ENCODE data around the gene ANKRD33. TPM values are rescaled to one million over a fixed set of nuclear protein-coding genes. Genes with fewer than 3 reads are reported as not detected.
A peak's percentile ranks its signal among the peaks of the same experiment; 100 is the strongest.

The ANKRD33 gene
- total and polyA plus RNA-seq, 2 of the 13 experiments (the other 11 are each of a cell fraction or from before 2014, with no cell fraction given), result 0.04 TPM; not detected in 1

DNA sequence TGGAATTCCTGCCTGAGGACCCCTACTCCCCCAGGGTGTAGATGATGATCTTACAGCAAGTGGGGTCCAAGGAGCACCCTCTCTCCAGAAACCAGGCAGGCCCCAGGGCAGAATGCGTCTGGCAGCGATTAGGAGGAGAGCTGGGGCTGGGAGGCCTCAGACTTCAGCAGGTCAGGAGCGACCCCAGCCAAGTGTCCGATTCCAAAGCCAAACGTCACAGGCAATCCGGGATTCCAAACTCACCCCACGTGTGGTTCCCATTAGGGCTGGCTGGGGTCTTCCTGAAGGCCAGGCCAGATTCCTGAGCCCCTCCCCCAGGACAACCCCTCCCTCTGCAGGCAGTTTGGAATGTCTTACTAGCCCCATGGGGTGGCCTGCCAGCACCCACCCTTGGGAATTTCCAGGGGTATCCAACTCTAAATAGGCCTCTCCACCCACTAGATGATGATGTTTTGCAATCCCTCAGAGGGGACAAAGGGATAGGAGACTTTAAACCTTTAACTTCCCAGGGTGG lies 22.1 kb upstream of the ANKRD33 start:
- 0% methylated on average over 3 of the region's 7 CpGs for WGBS (ENCODE audit: low lambda C conversion rate)

DNA sequence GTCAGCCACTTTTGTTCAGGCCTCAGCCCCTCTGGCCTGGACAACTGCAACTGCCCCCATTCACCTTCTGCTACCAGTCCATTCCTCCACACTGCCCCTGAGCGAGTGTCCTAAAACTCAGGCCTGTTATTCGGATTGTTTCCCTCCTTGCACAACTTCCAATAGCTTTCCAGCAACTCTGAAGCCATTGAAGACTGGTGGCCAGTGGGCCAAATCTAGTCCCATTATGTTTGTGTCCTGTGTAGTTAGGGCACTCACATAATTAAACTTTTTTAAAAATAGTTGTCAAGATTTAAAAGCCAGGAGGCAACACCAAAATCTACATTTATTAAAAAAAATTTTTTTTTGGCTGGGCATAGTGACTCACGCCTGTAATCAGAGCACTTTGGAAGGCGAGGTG lies 21.6 kb upstream of the ANKRD33 start:
- Histone ChIP-seq H3K4me1 (ENCODE audit: insufficient read depth, low read length) (peaks cover 63% of the 10 kb centered on the region), H2AFZ (ENCODE audit: low read length) (no peak overlapping the region), H3K9me3 (ENCODE audit: low read length) (no peaks in the 10 kb centered on the region), H3K9ac (ENCODE audit: insufficient read depth, low read depth, low read length) (no peak overlapping the region), H3K27ac (ENCODE audit: extremely low read length, insufficient read depth, low read length) (no peak overlapping the region), H3K27me3 (ENCODE audit: control insufficient read depth in 1 of 2, insufficient read depth in 2 of 2, low read length in 2 of 2) (peaks cover 10 to 40% of the 10 kb centered on the region in 2 experiments; a peak in 4 of 5 replicates), H4K20me1 (ENCODE audit: insufficient read depth, low read length) (no peaks in the 10 kb centered on the region), H3K4me2 (ENCODE audit: low read depth, low read length) (peak overlapping the region; percentile 30; the same call in 1 of the 2 replicates), H3K4me3 (replicated peaks in 1 of 3; ENCODE audit: insufficient read depth in 1 of 3, low read depth in 2 of 3, low read length in 3 of 3) (no peak overlapping the region), H3K79me2 (ENCODE audit: insufficient read depth, low read length) (no peaks in the 10 kb centered on the region), H3K36me3 (replicated peaks in 1 of 2; ENCODE audit: control insufficient read depth in 1 of 2, insufficient read depth in 2 of 2, low read length in 2 of 2) (no peaks in the 10 kb centered on the region)
- FAIRE-seq, result no peak
- in situ Hi-C loops (cut with HindIII; ENCODE audit: extremely low pct_ligation_motif_present, low pct_unique_long_range_greater_than_20kb), result no loop called here
- POLR2A ChIA-PET, result interaction anchor here (1.1 kb wide), 2 partner anchors 10 to 53 kb away, joined by 3 read pairs; no protein-coding TSS in a partner anchor
- BruUV-seq (replicated peaks), result no TSS peak
- DNase-seq (ENCODE audit: low spot score), result no peak
- intact Hi-C loops (cut with micrococcal nuclease; ENCODE audit: unreplicated experiment), result no loop called here
- CTCF ChIA-PET (ENCODE audit: low intra/inter-chr PET ratio, low total read pairs), result no interaction called here
- 49% methylated on average over 4 of the region's 4 CpGs for WGBS (ENCODE audit: low lambda C conversion rate)
- no peak for ATAC-seq
- TF ChIP-seq, protein P1, sequence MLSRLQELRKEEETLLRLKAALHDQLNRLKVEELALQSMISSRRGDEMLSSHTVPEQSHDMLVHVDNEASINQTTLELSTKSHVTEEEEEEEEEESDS (CRISPR knock-in tag; IDR thresholded peaks at IDR 0.05; ENCODE audit: borderline replicate concordance), result no peak
- TF ChIP-seq, protein P2, sequence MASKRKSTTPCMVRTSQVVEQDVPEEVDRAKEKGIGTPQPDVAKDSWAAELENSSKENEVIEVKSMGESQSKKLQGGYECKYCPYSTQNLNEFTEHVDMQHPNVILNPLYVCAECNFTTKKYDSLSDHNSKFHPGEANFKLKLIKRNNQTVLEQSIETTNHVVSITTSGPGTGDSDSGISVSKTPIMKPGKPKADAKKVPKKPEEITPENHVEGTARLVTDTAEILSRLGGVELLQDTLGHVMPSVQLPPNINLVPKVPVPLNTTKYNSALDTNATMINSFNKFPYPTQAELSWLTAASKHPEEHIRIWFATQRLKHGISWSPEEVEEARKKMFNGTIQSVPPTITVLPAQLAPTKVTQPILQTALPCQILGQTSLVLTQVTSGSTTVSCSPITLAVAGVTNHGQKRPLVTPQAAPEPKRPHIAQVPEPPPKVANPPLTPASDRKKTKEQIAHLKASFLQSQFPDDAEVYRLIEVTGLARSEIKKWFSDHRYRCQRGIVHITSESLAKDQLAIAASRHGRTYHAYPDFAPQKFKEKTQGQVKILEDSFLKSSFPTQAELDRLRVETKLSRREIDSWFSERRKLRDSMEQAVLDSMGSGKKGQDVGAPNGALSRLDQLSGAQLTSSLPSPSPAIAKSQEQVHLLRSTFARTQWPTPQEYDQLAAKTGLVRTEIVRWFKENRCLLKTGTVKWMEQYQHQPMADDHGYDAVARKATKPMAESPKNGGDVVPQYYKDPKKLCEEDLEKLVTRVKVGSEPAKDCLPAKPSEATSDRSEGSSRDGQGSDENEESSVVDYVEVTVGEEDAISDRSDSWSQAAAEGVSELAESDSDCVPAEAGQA (IDR thresholded peaks at IDR 0.05; ENCODE audit: low read depth), result no peak
- TF ChIP-seq, protein P2 (CRISPR knock-in tag; IDR thresholded peaks at IDR 0.05; ENCODE audit: borderline replicate concordance), result no peak
- TF ChIP-seq ISL2 (CRISPR knock-in tag; IDR thresholded peaks at IDR 0.05) (no peak), HCFC1 (IDR thresholded peaks at IDR 0.05; ENCODE audit: low read depth, low read length) (no peak), NFATC3 (CRISPR knock-in tag; IDR thresholded peaks at IDR 0.05) (no peak)
- TF ChIP-seq, protein P3, sequence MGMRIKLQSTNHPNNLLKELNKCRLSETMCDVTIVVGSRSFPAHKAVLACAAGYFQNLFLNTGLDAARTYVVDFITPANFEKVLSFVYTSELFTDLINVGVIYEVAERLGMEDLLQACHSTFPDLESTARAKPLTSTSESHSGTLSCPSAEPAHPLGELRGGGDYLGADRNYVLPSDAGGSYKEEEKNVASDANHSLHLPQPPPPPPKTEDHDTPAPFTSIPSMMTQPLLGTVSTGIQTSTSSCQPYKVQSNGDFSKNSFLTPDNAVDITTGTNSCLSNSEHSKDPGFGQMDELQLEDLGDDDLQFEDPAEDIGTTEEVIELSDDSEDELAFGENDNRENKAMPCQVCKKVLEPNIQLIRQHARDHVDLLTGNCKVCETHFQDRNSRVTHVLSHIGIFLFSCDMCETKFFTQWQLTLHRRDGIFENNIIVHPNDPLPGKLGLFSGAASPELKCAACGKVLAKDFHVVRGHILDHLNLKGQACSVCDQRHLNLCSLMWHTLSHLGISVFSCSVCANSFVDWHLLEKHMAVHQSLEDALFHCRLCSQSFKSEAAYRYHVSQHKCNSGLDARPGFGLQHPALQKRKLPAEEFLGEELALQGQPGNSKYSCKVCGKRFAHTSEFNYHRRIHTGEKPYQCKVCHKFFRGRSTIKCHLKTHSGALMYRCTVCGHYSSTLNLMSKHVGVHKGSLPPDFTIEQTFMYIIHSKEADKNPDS (CRISPR knock-in tag; IDR thresholded peaks at IDR 0.05), result no peak

More for the DNA sequence above, 22.1 kb upstream of the ANKRD33 start:
- peaks cover 63% of the 10 kb centered on the region for H3K4me1 ChIP-seq (ENCODE audit: insufficient read depth, low read length)
- no peaks in the 10 kb centered on the region for H3K36me3 ChIP-seq (replicated peaks in 1 of 2; ENCODE audit: control insufficient read depth in 1 of 2, insufficient read depth in 2 of 2, low read length in 2 of 2)
- no peak overlapping the region for H3K4me3 ChIP-seq (replicated peaks in 1 of 3; ENCODE audit: insufficient read depth in 1 of 3, low read depth in 2 of 3, low read length in 3 of 3)
- CTCF ChIA-PET (ENCODE audit: low intra/inter-chr PET ratio, low total read pairs), result no interaction called here
- H2AFZ ChIP-seq (ENCODE audit: low read length), result no peak overlapping the region
- ATAC-seq, result no peak
- H4K20me1 ChIP-seq (ENCODE audit: insufficient read depth, low read length), result no peaks in the 10 kb centered on the region
- no peak overlapping the region for H3K27ac ChIP-seq (ENCODE audit: extremely low read length, insufficient read depth, low read length)
- no peaks in the 10 kb centered on the region for H3K9me3 ChIP-seq (ENCODE audit: low read length)
- no peak for TF ChIP-seq CREB1 (IDR thresholded peaks at IDR 0.05)
- TF ChIP-seq CREB1 (CRISPR knock-in tag; IDR thresholded peaks at IDR 0.05), result no peak
- TF ChIP-seq GPN1 (CRISPR knock-in tag; IDR thresholded peaks at IDR 0.05; ENCODE audit: borderline replicate concordance), result no peak
- TF ChIP-seq TAF15 (IDR thresholded peaks at IDR 0.05; ENCODE audit: low read depth, low read length, poor library complexity, severe bottlenecking), result no peak
- TF ChIP-seq SMYD3 (CRISPR knock-in tag; IDR thresholded peaks at IDR 0.05), result no peak
- no peak for TF ChIP-seq ZFYVE20 (CRISPR knock-in tag; IDR thresholded peaks at IDR 0.05; ENCODE audit: borderline replicate concordance, low read depth)
- TF ChIP-seq ZNF292 (CRISPR knock-in tag; IDR thresholded peaks at IDR 0.05; ENCODE audit: borderline replicate concordance, low read depth), result no peak
- no peak for TF ChIP-seq ZNF337 (CRISPR knock-in tag; IDR thresholded peaks at IDR 0.05; ENCODE audit: borderline replicate concordance, low read depth)
- H3K4me2 ChIP-seq (ENCODE audit: low read depth, low read length), result peak overlapping the region; percentile 30
- H3K27me3 ChIP-seq (ENCODE audit: control insufficient read depth in 1 of 2, insufficient read depth in 2 of 2, low read length in 2 of 2), result peaks cover 10 to 38% of the 10 kb centered on the region in 2 experiments; a peak in 4 of 5 replicates
- no peaks in the 10 kb centered on the region for H3K79me2 ChIP-seq (ENCODE audit: insufficient read depth, low read length)
- no peak for FAIRE-seq
- no peak for DNase-seq (ENCODE audit: low spot score)
- no peak overlapping the region for H3K9ac ChIP-seq (ENCODE audit: insufficient read depth, low read depth, low read length)
- no TSS peak for BruUV-seq (replicated peaks)
- intact Hi-C loops (cut with micrococcal nuclease; ENCODE audit: unreplicated experiment) (no loop called here), in situ Hi-C loops (cut with HindIII; ENCODE audit: extremely low pct_ligation_motif_present, low pct_unique_long_range_greater_than_20kb) (no loop called here)
- POLR2A ChIA-PET, result interaction anchor here (1.1 kb wide), 1 partner anchor 10 kb away, joined by 3 read pairs; no protein-coding TSS in a partner anchor
